ENCODE data around the gene CDYL2.

CDYL2 gene

GRCh38 chr16:80628254-80628653 is 176.1 kb downstream of the CDYL2 start:
- no peaks in the 10 kb centered on the region for H3K27me3 ChIP-seq (ENCODE audit: control insufficient read depth, insufficient read depth, low read length)
- no peaks in the 10 kb centered on the region for H3K36me3 ChIP-seq (ENCODE audit: control insufficient read depth, insufficient read depth, low read length)

DNA sequence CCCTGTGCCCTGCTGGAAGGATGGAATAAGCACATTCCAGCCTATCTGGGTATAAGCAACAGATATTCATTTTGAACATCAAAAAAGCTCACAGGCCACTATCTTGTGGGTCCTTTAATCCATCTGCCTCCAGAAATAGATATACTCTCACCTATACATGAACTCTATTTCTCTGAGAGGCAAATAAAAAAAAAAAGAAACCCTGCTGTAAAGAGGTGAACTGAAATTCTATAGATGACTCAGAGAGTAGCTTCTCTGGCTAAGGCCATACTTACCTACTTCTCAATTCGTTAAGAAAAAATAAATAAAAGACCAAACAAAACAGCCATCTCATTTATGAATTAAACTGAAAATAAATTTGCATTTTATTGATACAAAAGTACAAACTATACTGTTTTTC is 177.3 kb downstream of the CDYL2 start:
- H3K4me1 ChIP-seq (ENCODE audit: control insufficient read depth, insufficient read depth, low read length) = no peaks in the 10 kb centered on the region
- H3K4me3 ChIP-seq (ENCODE audit: low read depth, low read length) = no peak overlapping the region
- H3K9me3 ChIP-seq (ENCODE audit: control insufficient read depth, insufficient read depth, low read length) = no peaks in the 10 kb centered on the region
- H3K36me3 ChIP-seq (ENCODE audit: control insufficient read depth, insufficient read depth, low read length) = no peaks in the 10 kb centered on the region
- H3K27me3 ChIP-seq (ENCODE audit: control insufficient read depth, insufficient read depth, low read length) = no peaks in the 10 kb centered on the region
- no peak overlapping the region for H3K9ac ChIP-seq (ENCODE audit: low read depth, low read length)
- H3K27ac ChIP-seq (ENCODE audit: low read depth, low read length) = no peak overlapping the region

More at GRCh38 chr16:80628254-80628653, 176.1 kb downstream of the CDYL2 start:
- H3K4me3 ChIP-seq (ENCODE audit: low read depth, low read length) = no peak overlapping the region
- H3K27ac ChIP-seq (ENCODE audit: low read depth, low read length) = no peak overlapping the region
- H3K9me3 ChIP-seq (ENCODE audit: control insufficient read depth, insufficient read depth, low read length) = no peaks in the 10 kb centered on the region
- H3K9ac ChIP-seq (ENCODE audit: low read depth, low read length) = no peak overlapping the region
- H3K4me1 ChIP-seq (ENCODE audit: control insufficient read depth, insufficient read depth, low read length) = no peaks in the 10 kb centered on the region

DNA sequence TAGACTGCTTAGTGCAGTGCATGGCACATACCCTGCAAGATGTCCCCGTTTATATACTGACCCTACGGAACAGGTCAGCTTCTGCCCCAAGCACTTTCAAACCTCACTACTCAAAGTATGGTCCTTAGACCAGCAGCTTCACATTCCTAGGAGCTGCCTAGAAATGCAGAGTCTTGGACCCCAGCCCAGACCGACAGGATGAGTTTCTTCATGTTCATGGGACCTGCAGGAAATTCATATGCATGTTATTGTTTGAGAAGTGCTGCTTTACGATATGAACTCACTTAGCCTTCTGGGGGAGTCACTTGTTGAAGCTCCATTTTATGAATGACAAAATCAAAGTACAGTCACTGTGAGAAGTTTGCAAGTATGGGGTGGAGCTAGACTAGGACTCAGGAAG is 181.0 kb downstream of the CDYL2 start:
- no peak overlapping the region for H3K9ac ChIP-seq (ENCODE audit: low read depth, low read length)
- H3K27ac ChIP-seq (ENCODE audit: low read depth, low read length) = no peak overlapping the region
- H3K9me3 ChIP-seq (ENCODE audit: control insufficient read depth, insufficient read depth, low read length) = no peaks in the 10 kb centered on the region
- H3K27me3 ChIP-seq (ENCODE audit: control insufficient read depth, insufficient read depth, low read length) = no peaks in the 10 kb centered on the region
- H3K4me3 ChIP-seq (ENCODE audit: low read depth, low read length) = no peak overlapping the region
- H3K4me1 ChIP-seq (ENCODE audit: control insufficient read depth, insufficient read depth, low read length) = no peaks in the 10 kb centered on the region
- no peaks in the 10 kb centered on the region for H3K36me3 ChIP-seq (ENCODE audit: control insufficient read depth, insufficient read depth, low read length)

DNA sequence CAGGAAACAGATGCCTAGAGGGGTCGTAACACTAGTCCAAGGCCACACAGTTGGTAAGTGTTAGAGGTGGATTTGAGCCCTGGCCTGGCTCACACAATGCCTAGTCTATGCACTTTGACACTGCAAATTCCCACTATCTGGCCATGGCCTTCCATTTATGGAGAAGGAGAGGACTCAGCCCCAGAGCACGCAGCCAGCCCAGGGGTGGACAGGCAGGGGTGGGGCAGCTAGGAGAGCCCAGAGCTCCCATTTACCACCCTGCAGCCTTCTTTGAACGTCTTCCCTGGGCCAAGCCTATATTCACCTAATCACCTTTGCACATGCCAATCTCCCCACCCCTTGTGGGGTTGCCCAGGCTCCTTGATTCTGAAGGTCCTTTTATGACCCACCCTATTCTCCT is 182.4 kb downstream of the CDYL2 start:
- Histone ChIP-seq H3K4me1 (ENCODE audit: control insufficient read depth, insufficient read depth, low read length) (no peaks in the 10 kb centered on the region), H3K36me3 (ENCODE audit: control insufficient read depth, insufficient read depth, low read length) (no peaks in the 10 kb centered on the region), H3K9ac (ENCODE audit: low read depth, low read length) (no peak overlapping the region), H3K9me3 (ENCODE audit: control insufficient read depth, insufficient read depth, low read length) (no peaks in the 10 kb centered on the region), H3K27me3 (ENCODE audit: control insufficient read depth, insufficient read depth, low read length) (no peaks in the 10 kb centered on the region), H3K4me3 (ENCODE audit: low read depth, low read length) (no peak overlapping the region), H3K27ac (ENCODE audit: low read depth, low read length) (no peak overlapping the region)

- H3K4me3 ChIP-seq (ENCODE audit: low read depth, low read length) = no peak overlapping the region
- H3K4me1 ChIP-seq (ENCODE audit: control insufficient read depth, insufficient read depth, low read length) = no peaks in the 10 kb centered on the region
- no peak overlapping the region for H3K9ac ChIP-seq (ENCODE audit: low read depth, low read length)
- H3K9me3 ChIP-seq (ENCODE audit: control insufficient read depth, insufficient read depth, low read length) = no peaks in the 10 kb centered on the region
- no peaks in the 10 kb centered on the region for H3K27me3 ChIP-seq (ENCODE audit: control insufficient read depth, insufficient read depth, low read length)
- H3K36me3 ChIP-seq (ENCODE audit: control insufficient read depth, insufficient read depth, low read length) = no peaks in the 10 kb centered on the region
- no peak overlapping the region for H3K27ac ChIP-seq (ENCODE audit: low read depth, low read length)
Measured at GRCh38 chr16:80620736-80621605, 183.4 kb downstream of the CDYL2 start.

DNA sequence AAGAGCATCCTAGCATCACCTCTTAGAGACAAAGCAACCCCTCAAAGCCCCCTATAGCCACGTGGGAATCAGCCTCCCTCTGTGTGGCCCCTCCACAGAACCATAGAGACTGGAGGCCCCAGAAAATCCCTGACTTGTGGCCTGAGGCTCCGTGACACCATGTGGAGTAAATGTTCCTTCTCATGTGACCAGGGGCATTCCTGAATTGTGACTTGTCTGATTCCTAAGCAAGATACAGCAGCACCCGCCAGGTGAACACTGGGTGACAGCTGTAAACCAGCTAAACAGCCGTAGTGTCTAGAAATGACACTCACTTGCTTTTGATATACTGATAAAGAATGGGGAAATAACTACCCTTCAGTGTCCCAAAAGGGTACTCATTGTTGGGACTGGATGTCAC is 184.6 kb downstream of the CDYL2 start:
- no peak overlapping the region for H3K9ac ChIP-seq (ENCODE audit: low read depth, low read length)
- H3K36me3 ChIP-seq (ENCODE audit: control insufficient read depth, insufficient read depth, low read length) = no peaks in the 10 kb centered on the region
- no peaks in the 10 kb centered on the region for H3K9me3 ChIP-seq (ENCODE audit: control insufficient read depth, insufficient read depth, low read length)
- H3K4me3 ChIP-seq (ENCODE audit: low read depth, low read length) = no peak overlapping the region
- no peaks in the 10 kb centered on the region for H3K27me3 ChIP-seq (ENCODE audit: control insufficient read depth, insufficient read depth, low read length)
- no peak overlapping the region for H3K27ac ChIP-seq (ENCODE audit: low read depth, low read length)
- H3K4me1 ChIP-seq (ENCODE audit: control insufficient read depth, insufficient read depth, low read length) = no peaks in the 10 kb centered on the region

GRCh38 chr16:80618862-80619648 is 185.3 kb downstream of the CDYL2 start:
- no peak overlapping the region for H3K9ac ChIP-seq (ENCODE audit: low read depth, low read length)
- H3K36me3 ChIP-seq (ENCODE audit: control insufficient read depth, insufficient read depth, low read length) = no peaks in the 10 kb centered on the region
- H3K4me3 ChIP-seq (ENCODE audit: low read depth, low read length) = no peak overlapping the region
- no peak overlapping the region for H3K27ac ChIP-seq (ENCODE audit: low read depth, low read length)
- H3K4me1 ChIP-seq (ENCODE audit: control insufficient read depth, insufficient read depth, low read length) = no peaks in the 10 kb centered on the region
- no peaks in the 10 kb centered on the region; the same call in 1 of the 2 replicates for H3K9me3 ChIP-seq (ENCODE audit: control insufficient read depth, insufficient read depth, low read length)
- no peaks in the 10 kb centered on the region for H3K27me3 ChIP-seq (ENCODE audit: control insufficient read depth, insufficient read depth, low read length)

DNA sequence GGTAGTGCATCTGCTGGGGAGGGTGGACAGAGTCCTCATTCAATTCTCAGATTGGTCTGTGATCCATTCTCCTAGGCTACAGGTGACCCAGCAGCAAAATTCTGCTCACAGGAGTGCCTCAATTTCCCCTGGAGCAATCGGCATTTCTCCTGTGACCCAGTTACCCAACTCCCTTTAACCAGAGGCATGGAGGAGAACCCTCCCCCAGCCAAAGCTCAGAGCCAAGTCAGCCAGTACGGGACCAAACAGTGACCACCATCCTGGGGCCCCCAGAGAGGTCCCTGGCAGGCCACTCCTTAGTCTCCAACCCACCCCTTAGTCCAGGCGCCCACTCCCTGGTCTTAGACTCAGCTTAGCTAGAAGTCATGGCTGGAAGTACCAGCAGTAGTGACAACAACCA is 188.0 kb downstream of the CDYL2 start:
- H3K9me3 ChIP-seq (ENCODE audit: control insufficient read depth, insufficient read depth, low read length) = no peaks in the 10 kb centered on the region; the same call in 1 of the 2 replicates
- no peaks in the 10 kb centered on the region for H3K36me3 ChIP-seq (ENCODE audit: control insufficient read depth, insufficient read depth, low read length)
- no peaks in the 10 kb centered on the region for H3K4me1 ChIP-seq (ENCODE audit: control insufficient read depth, insufficient read depth, low read length)
- no peak overlapping the region for H3K9ac ChIP-seq (ENCODE audit: low read depth, low read length)
- no peak overlapping the region for H3K4me3 ChIP-seq (ENCODE audit: low read depth, low read length)
- H3K27ac ChIP-seq (ENCODE audit: low read depth, low read length) = no peak overlapping the region
- no peaks in the 10 kb centered on the region for H3K27me3 ChIP-seq (ENCODE audit: control insufficient read depth, insufficient read depth, low read length)

DNA sequence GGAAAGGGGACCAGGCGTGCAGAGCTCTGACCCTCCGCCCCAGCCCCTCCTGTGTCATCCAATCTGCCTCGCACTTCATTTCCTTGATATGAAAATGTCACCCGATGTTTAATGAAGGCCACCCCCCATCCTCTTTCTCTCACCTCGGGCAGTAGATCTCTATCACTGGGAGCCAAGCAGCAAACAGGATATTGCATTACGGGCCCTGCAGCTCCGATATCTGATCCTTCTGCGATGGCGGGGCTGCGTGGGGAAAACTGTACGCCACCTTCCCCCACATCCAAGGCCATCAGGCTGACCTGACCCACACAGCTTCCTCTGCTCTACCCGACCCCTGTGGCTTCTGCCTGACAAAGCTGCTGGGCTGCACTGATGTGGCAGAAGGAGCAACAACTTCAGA is 188.7 kb downstream of the CDYL2 start:
- H3K27me3 ChIP-seq (ENCODE audit: control insufficient read depth, insufficient read depth, low read length) = no peaks in the 10 kb centered on the region

DNA sequence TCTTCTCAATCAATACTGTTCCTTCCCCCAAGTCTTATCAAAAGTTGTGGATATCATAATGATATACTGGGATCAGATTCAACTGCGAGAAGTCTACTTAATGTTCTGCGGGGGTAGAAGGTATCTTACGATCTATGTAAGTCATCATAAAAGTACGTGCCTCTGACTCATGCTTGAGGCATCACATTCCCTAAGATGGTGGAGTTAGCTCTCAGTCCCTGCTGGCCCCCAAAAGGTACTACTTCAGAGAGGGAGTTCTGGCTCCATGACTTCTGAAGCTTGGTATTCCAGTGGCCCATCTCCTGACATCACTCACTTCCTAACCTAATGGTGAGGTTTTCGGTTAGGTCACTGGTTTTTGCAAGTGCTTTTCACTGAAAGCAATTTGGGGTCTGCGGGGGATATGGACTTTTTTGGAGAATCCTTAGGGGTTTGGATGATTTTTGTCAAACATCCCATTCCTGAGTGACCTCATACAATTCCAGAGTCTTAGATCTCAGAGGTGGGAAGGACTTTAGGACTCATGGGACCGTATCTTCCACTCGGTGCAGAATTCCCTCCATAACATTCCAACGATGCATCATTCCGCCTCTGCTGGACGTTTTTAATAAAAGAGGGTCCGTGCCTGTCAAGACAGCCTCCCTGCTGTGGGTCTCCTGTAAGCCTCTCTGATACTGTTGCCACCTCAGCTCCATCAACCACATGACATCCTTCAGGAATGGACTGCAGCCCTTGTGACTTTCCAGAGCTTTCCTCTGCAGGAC is 189.3 kb downstream of the CDYL2 start:
- Histone ChIP-seq H3K27ac (ENCODE audit: low read depth, low read length) (no peak overlapping the region), H3K4me1 (ENCODE audit: control insufficient read depth, insufficient read depth, low read length) (0 out of 2 replicates have a peak, but pooled peaks cover under 1% of the 10 kb centered on the region)

More for the DNA sequence above, 188.7 kb downstream of the CDYL2 start:
- Histone ChIP-seq H3K4me1 (ENCODE audit: control insufficient read depth, insufficient read depth, low read length) (no peaks in the 10 kb centered on the region), H3K4me3 (ENCODE audit: low read depth, low read length) (no peak overlapping the region), H3K9me3 (ENCODE audit: control insufficient read depth, insufficient read depth, low read length) (no peaks in the 10 kb centered on the region; the same call in 1 of the 2 replicates), H3K36me3 (ENCODE audit: control insufficient read depth, insufficient read depth, low read length) (no peaks in the 10 kb centered on the region), H3K27ac (ENCODE audit: low read depth, low read length) (no peak overlapping the region), H3K9ac (ENCODE audit: low read depth, low read length) (no peak overlapping the region)

More for the DNA sequence above, 189.3 kb downstream of the CDYL2 start:
- Histone ChIP-seq H3K9ac (ENCODE audit: low read depth, low read length) (no peak overlapping the region), H3K36me3 (ENCODE audit: control insufficient read depth, insufficient read depth, low read length) (no peaks in the 10 kb centered on the region), H3K4me3 (ENCODE audit: low read depth, low read length) (no peak overlapping the region), H3K27me3 (ENCODE audit: control insufficient read depth, insufficient read depth, low read length) (no peaks in the 10 kb centered on the region), H3K9me3 (ENCODE audit: control insufficient read depth, insufficient read depth, low read length) (no peaks in the 10 kb centered on the region; the same call in 1 of the 2 replicates)

All from HUES48 (cell line).